HEK293 (cell line): ENCODE measurements around the gene SH3RF3.
A peak's percentile ranks its signal among the peaks of the same experiment; 100 is the strongest.

ENCODE experiments used
- CTCF ChIA-PET: fragments of 350-600 bp; formaldehyde crosslinking; extraction: SDS; loops from one replicate; lab custom pipeline; 2021; ENCODE audit warnings: antibody characterized with exemption; lab: Yijun Ruan, JAX
- POLR2A ChIA-PET: fragments of 300-600 bp; formaldehyde crosslinking; extraction: SDS; loops from one replicate; lab custom pipeline; 2020; ENCODE audit warnings: antibody characterized with exemption, inconsistent platforms; lab: Yijun Ruan, JAX
- H3K27ac ChIP-seq: fragments of 200-500 bp; sonication (Bioruptor generic); 2 replicates; pipeline ENCODE4 v1.5.1; 2014; ENCODE audit warnings: low read depth, low read length, control low read depth, inconsistent platforms; ENCODE audit errors: extremely low read depth
- H3K36me3 ChIP-seq, 2 experiments: fragments of 200-500 bp in 1 of 2; sonication (Bioruptor generic) in 1 of 2; 1 replicate in 1 of 2; 2 replicates in 1 of 2; pipeline ENCODE4 v1.5.1; 2014 to 2017; ENCODE audit warnings: inconsistent platforms in 2 of 2, low read length in 2 of 2; ENCODE audit not compliant: control insufficient read depth in 2 of 2, insufficient read depth in 1 of 2
- H3K4me1 ChIP-seq: fragments of 200-500 bp; sonication (Bioruptor generic); 2 replicates; pipeline ENCODE4 v1.5.1; 2014; ENCODE audit warnings: mild to moderate bottlenecking, low read length, inconsistent platforms; ENCODE audit not compliant: control insufficient read depth, insufficient read depth
- H3K4me3 ChIP-seq: 2 replicates; pipeline ENCODE4 v1.5.1; 2011; ENCODE audit warnings: low read depth, mild to moderate bottlenecking, control low read depth, low read length, moderate library complexity
- H3K9me3 ChIP-seq: fragments of 200-500 bp; sonication (Bioruptor generic); 2 replicates; pipeline ENCODE4 v1.5.1; 2014; ENCODE audit warnings: low read depth, low read length, inconsistent platforms; ENCODE audit not compliant: control insufficient read depth, insufficient read depth
- BCL6B ChIP-seq: fragments of 450-650 bp; formaldehyde crosslinking; IDR thresholded peaks from 2 replicates; pipeline ENCODE4 v1.5.1; 2017; ENCODE audit warnings: missing biosample characterization, missing genetic modification characterization
- KLF10 ChIP-seq: fragments of 450-650 bp; IDR thresholded peaks from 2 replicates; pipeline ENCODE4 v1.5.1; 2018; ENCODE audit warnings: missing biosample characterization, mild to moderate bottlenecking, missing genetic modification characterization
- PRDM1 ChIP-seq: fragments of 450-650 bp; formaldehyde crosslinking; IDR thresholded peaks from 2 replicates; pipeline ENCODE4; 2016; ENCODE audit warnings: missing biosample characterization, missing genetic modification characterization
- REST ChIP-seq: fragments of 450-650 bp; formaldehyde crosslinking; IDR thresholded peaks from 2 replicates; pipeline ENCODE4 v1.5.1; 2016; ENCODE audit warnings: missing biosample characterization, missing genetic modification characterization
- SP7 ChIP-seq: fragments of 450-650 bp; formaldehyde crosslinking; IDR thresholded peaks from 2 replicates; pipeline ENCODE4 v1.5.1; 2016; ENCODE audit warnings: missing biosample characterization, missing genetic modification characterization
- ZIC2 ChIP-seq: fragments of 450-650 bp; formaldehyde crosslinking; IDR thresholded peaks from 2 replicates; pipeline ENCODE4 v1.5.1; 2016; ENCODE audit warnings: missing biosample characterization, missing genetic modification characterization
- ZNF184 ChIP-seq: fragments of 450-650 bp; IDR thresholded peaks from 2 replicates; pipeline ENCODE4 v1.5.1; 2018; ENCODE audit warnings: missing biosample characterization, mild to moderate bottlenecking, missing genetic modification characterization
- ZNF24 ChIP-seq: fragments of 450-650 bp; formaldehyde crosslinking; IDR thresholded peaks from 2 replicates; pipeline ENCODE4 v1.5.1; 2016; ENCODE audit warnings: missing biosample characterization, missing genetic modification characterization
- ZNF292 ChIP-seq: fragments of 450-650 bp; formaldehyde crosslinking; IDR thresholded peaks from 2 replicates; pipeline ENCODE4 v1.5.1; 2016; ENCODE audit warnings: low read depth, missing biosample characterization, missing genetic modification characterization, borderline replicate concordance
- ZNF404 ChIP-seq: fragments of 450-650 bp; formaldehyde crosslinking; IDR thresholded peaks from 2 replicates; pipeline ENCODE4 v1.5.1; 2017; ENCODE audit warnings: missing biosample characterization, missing genetic modification characterization
- ZNF449 ChIP-seq: fragments of 450-650 bp; formaldehyde crosslinking; IDR thresholded peaks from 2 replicates; pipeline ENCODE4 v1.5.1; 2017; ENCODE audit warnings: missing biosample characterization, mild to moderate bottlenecking, missing genetic modification characterization, moderate library complexity
- ZNF48 ChIP-seq: fragments of 450-650 bp; formaldehyde crosslinking; IDR thresholded peaks from 2 replicates; pipeline ENCODE4 v1.5.1; 2016; ENCODE audit warnings: missing biosample characterization, missing genetic modification characterization
- ZNF544 ChIP-seq: fragments of 450-650 bp; formaldehyde crosslinking; IDR thresholded peaks from 2 replicates; pipeline ENCODE4 v1.5.0; 2017; ENCODE audit warnings: missing biosample characterization, missing genetic modification characterization
- ZNF555 ChIP-seq: fragments of 450-650 bp; formaldehyde crosslinking; conservative IDR thresholded peaks from 2 replicates; pipeline ENCODE4 v1.5.1; 2017; ENCODE audit warnings: missing biosample characterization, mild to moderate bottlenecking, missing genetic modification characterization, inconsistent platforms
- ZNF560 ChIP-seq: fragments of 450-650 bp; formaldehyde crosslinking; IDR thresholded peaks from 2 replicates; pipeline ENCODE4 v1.5.1; 2017; ENCODE audit warnings: missing biosample characterization, missing genetic modification characterization, borderline replicate concordance
- ZNF626 ChIP-seq: fragments of 450-650 bp; sonication (Bioruptor Pico); formaldehyde crosslinking; IDR thresholded peaks from 2 replicates; pipeline ENCODE4 v1.5.1; 2018; ENCODE audit warnings: missing biosample characterization, missing genetic modification characterization, inconsistent platforms
- ZNF639 ChIP-seq: fragments of 450-650 bp; formaldehyde crosslinking; IDR thresholded peaks from 2 replicates; pipeline ENCODE4 v1.5.1; 2016; ENCODE audit warnings: missing biosample characterization, missing genetic modification characterization
- ZNF692 ChIP-seq: fragments of 450-650 bp; formaldehyde crosslinking; IDR thresholded peaks from 2 replicates; pipeline ENCODE4 v1.5.1; 2016; ENCODE audit warnings: missing biosample characterization, missing genetic modification characterization
- ZNF747 ChIP-seq: fragments of 450-650 bp; formaldehyde crosslinking; IDR thresholded peaks from 2 replicates; pipeline ENCODE4 v1.5.1; 2016; ENCODE audit warnings: missing biosample characterization, missing genetic modification characterization
- ZNF76 ChIP-seq: fragments of 450-650 bp; formaldehyde crosslinking; IDR thresholded peaks from 2 replicates; pipeline ENCODE4; 2016; ENCODE audit warnings: low read depth, missing biosample characterization, missing genetic modification characterization, borderline replicate concordance
- ZNF768 ChIP-seq: fragments of 450-650 bp; formaldehyde crosslinking; IDR thresholded peaks from 2 replicates; pipeline ENCODE4 v1.5.1; 2018; ENCODE audit warnings: missing biosample characterization, mild to moderate bottlenecking, missing genetic modification characterization
- ZSCAN4 ChIP-seq: fragments of 450-650 bp; formaldehyde crosslinking; IDR thresholded peaks from 2 replicates; pipeline ENCODE4 v1.5.1; 2017; ENCODE audit warnings: missing biosample characterization, missing genetic modification characterization

The SH3RF3 gene

GRCh38 chr2:109299536-109299935, 170.5 kb downstream of the SH3RF3 start:
- Histone ChIP-seq H3K9me3 (no peaks in the 10 kb centered on the region), H3K4me1 (peaks cover 5% of the 10 kb centered on the region), H3K4me3 (no peak overlapping the region), H3K27ac (no peak overlapping the region), H3K36me3 (no peaks in the 10 kb centered on the region)
- CTCF ChIA-PET, result no interaction called here
- POLR2A ChIA-PET, result no interaction called here
- no peak for TF ChIP-seq ZNF747 (tag by site-specific recombination)
- no peak for TF ChIP-seq ZNF404 (tag by site-specific recombination)
- no peak for TF ChIP-seq SP7 (tag by site-specific recombination)
- TF ChIP-seq BCL6B, result no peak
- TF ChIP-seq ZNF692 (tag by site-specific recombination), result no peak
- TF ChIP-seq ZNF76, result no peak
- no peak for TF ChIP-seq REST
- TF ChIP-seq ZNF48 (tag by site-specific recombination), result no peak
- no peak for TF ChIP-seq ZNF544 (tag by site-specific recombination)
- TF ChIP-seq ZNF292 (tag by site-specific recombination), result no peak

GRCh38 chr2:109300582-109300981, 171.6 kb downstream of the SH3RF3 start:
- ChIA-PET POLR2A (no interaction called here), CTCF (no interaction called here)
- H3K4me1 ChIP-seq, result peaks cover 15% of the 10 kb centered on the region
- H3K4me3 ChIP-seq, result no peak overlapping the region
- no peaks in the 10 kb centered on the region for H3K9me3 ChIP-seq
- no peak overlapping the region for H3K27ac ChIP-seq
- TF ChIP-seq ZNF449 (tag by site-specific recombination), result peak; percentile 99
- no peak for TF ChIP-seq ZNF560 (tag by site-specific recombination)
- H3K36me3 ChIP-seq, result no peaks in the 10 kb centered on the region

- Histone ChIP-seq H3K9me3 (no peaks in the 10 kb centered on the region), H3K4me3 (no peak overlapping the region), H3K4me1 (peaks cover 15% of the 10 kb centered on the region), H3K36me3 (no peaks in the 10 kb centered on the region), H3K27ac (no peak overlapping the region)
- CTCF ChIA-PET, result no interaction called here
- POLR2A ChIA-PET, result no interaction called here
- no peak for TF ChIP-seq ZNF555 (tag by site-specific recombination)
- no peak for TF ChIP-seq ZNF626 (tag by site-specific recombination)
- no peak for TF ChIP-seq ZNF768 (tag by site-specific recombination)
- no peak for TF ChIP-seq ZNF24
- no peak for TF ChIP-seq ZNF639 (tag by site-specific recombination)
- no peak for TF ChIP-seq KLF10 (tag by site-specific recombination)
- no peak for TF ChIP-seq ZSCAN4 (tag by site-specific recombination)
- no peak for TF ChIP-seq ZIC2
- no peak for TF ChIP-seq ZNF184 (tag by site-specific recombination)
- no peak for TF ChIP-seq PRDM1
These were observed 172.7 kb downstream of the SH3RF3 start for GRCh38 chr2:109301746-109302145.
